Large intestine (tissue), 3 donors: ENCODE measurements around the gene EHBP1. TPM values are rescaled to one million over a fixed set of nuclear protein-coding genes. Genes with fewer than 3 reads are reported as not detected.

Experiments
- DNase-seq, 2 donors: peaks; one replicate each; pipeline versions ENCODE4 v3.0.0 to v3.0.0-alpha.2; 2013
- H3K27ac ChIP-seq: one replicate; pipeline ENCODE4 v1.5.1; 2013; ENCODE audit warnings: low read length
- H3K27me3 ChIP-seq: 2 replicates; pipeline ENCODE4 v1.6.1; 2013; ENCODE audit warnings: low read length; ENCODE audit not compliant: control insufficient read depth, insufficient read depth
- H3K36me3 ChIP-seq: 2 replicates; pipeline ENCODE4 v1.6.1; 2013; ENCODE audit warnings: low read length; ENCODE audit not compliant: control insufficient read depth, insufficient read depth
- H3K4me1 ChIP-seq: one replicate; pipeline ENCODE4 v1.6.1; 2013; ENCODE audit warnings: low read length; ENCODE audit not compliant: control insufficient read depth, insufficient read depth
- H3K4me3 ChIP-seq: one replicate; pipeline ENCODE4 v1.5.1; 2013; ENCODE audit warnings: low read length
- H3K9me3 ChIP-seq: one replicate; pipeline ENCODE4 v1.6.1; 2013; ENCODE audit warnings: mild to moderate bottlenecking, low read depth, low read length, moderate library complexity; ENCODE audit not compliant: control insufficient read depth
- WGBS: methylation state at CpG from one replicate; pipeline ENCODE4 v1.1.5; 2013; ENCODE audit warnings: low lambda C conversion rate; ENCODE audit not compliant: insufficient coverage; 5-methylcytosine and 5-hydroxymethylcytosine counted together
- polyA plus RNA-seq: library from polyadenylated mRNA; unstranded; fragments of 120-200 nt; gene quantifications from one replicate; pipeline ENCODE4 v1.2.1, GENCODE V29; 2013

The EHBP1 gene
- polyA plus RNA-seq, 1 donor, result 30.7 TPM

DNA sequence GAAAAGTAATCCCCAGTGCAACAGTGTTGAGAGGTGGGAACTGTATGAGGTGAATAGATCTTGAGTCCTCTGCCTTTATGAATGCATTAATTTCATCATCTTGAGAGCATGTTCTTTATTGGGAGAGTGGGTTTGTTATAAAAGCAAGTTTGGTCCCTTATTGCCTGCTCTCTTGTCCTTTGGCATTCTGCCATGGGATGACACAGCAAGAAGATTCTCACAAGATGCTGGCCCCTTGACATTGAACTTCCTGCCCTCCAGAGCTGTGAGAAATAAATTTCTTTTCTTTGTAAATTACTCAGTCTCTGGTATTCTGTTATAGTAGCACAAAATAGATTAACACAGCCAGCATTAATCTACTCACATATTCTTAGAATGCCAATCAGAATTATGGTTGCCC is 108.6 kb downstream of the EHBP1 start:
- Histone ChIP-seq H3K4me3 (no peak overlapping the region), H3K27me3 (no peaks in the 10 kb centered on the region), H3K4me1 (no peaks in the 10 kb centered on the region), H3K36me3 (no peaks in the 10 kb centered on the region), H3K27ac (no peak overlapping the region), H3K9me3 (no peaks in the 10 kb centered on the region)
- no peak for DNase-seq

DNA sequence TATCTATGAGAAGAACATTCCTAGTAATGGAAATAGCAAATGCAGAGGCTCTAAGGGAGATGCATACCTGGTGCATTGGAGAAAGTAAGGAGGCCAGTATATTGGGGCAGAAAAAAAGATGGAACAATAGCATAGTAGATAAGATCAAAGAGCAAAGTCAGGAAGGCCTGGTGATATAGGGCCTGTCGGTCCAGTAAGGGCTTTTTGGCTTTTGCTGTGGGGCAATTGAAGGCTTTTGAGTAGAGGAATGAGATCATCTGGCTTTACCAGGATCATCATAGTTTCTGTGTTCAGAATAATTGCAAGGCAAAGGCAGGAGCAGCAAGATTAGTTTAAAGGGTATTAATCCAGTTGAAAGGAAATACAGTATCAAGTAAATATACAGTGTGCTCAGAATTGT is 111.8 kb downstream of the EHBP1 start:
- H3K4me1 ChIP-seq, result no peaks in the 10 kb centered on the region
- DNase-seq, result no peak
- no CpG with 5 or more reads among the region's 1 CpG for WGBS
- no peaks in the 10 kb centered on the region for H3K27me3 ChIP-seq
- no peaks in the 10 kb centered on the region for H3K9me3 ChIP-seq
- no peak overlapping the region for H3K4me3 ChIP-seq
- no peak overlapping the region for H3K27ac ChIP-seq
- no peaks in the 10 kb centered on the region for H3K36me3 ChIP-seq

- H3K4me1 ChIP-seq, result no peaks in the 10 kb centered on the region
- no CpG with 5 or more reads among the region's 2 CpGs for WGBS
- H3K27me3 ChIP-seq, result no peaks in the 10 kb centered on the region
- H3K27ac ChIP-seq, result no peak overlapping the region
- no peak overlapping the region for H3K4me3 ChIP-seq
- no peaks in the 10 kb centered on the region for H3K36me3 ChIP-seq
- DNase-seq, result no peak
- no peaks in the 10 kb centered on the region for H3K9me3 ChIP-seq
Measured at GRCh38 chr2:62817995-62818713, 112.6 kb downstream of the EHBP1 start.

DNA sequence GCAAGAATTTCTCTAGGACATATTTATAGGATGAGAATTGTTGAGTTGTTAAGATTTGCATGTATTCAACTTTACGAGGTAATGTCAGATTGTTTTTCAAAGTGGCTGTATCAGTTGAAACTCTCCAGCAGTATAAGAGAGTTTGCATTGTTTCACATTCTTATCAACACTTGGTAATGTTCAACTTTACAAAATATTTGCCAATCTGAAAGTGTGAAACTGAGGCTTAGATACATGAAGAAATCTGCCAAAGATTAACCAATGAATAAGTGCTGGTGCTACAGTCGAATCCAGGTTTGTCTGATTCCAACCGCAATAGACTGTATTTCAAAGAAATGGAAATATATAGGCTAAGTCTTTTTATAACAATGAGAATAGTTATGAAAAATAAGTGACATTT is 117.0 kb downstream of the EHBP1 start:
- Histone ChIP-seq H3K36me3 (peaks cover 9% of the 10 kb centered on the region), H3K4me3 (no peak overlapping the region), H3K27ac (no peak overlapping the region), H3K4me1 (no peaks in the 10 kb centered on the region), H3K9me3 (no peaks in the 10 kb centered on the region), H3K27me3 (no peaks in the 10 kb centered on the region)
- DNase-seq, result no peak
- WGBS, result 17% methylated on average over 1 of the region's 3 CpGs

DNA sequence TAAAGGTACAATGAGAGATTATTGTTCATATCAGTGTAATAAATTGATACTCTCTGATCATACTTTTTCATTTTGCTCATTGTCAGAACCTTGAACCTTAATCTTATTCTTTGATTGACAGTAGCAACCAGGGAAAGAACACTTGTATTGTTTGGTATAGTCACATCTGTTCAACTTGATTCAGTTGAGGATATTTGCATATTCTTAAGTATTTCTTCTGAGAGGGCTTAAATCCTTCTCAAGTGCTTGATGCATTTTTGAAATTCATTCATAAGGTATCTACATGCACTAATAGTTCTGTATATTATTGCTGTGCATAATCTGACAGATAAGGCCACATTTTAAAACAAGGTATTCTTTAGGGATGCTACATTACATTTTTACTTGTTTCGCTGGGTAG is 118.9 kb downstream of the EHBP1 start:
- Histone ChIP-seq H3K4me3 (no peak overlapping the region), H3K36me3 (peaks cover 13% of the 10 kb centered on the region), H3K27me3 (no peaks in the 10 kb centered on the region), H3K27ac (no peak overlapping the region), H3K4me1 (no peaks in the 10 kb centered on the region), H3K9me3 (no peaks in the 10 kb centered on the region)
- no peak for DNase-seq
- no CpG with 5 or more reads among the region's 1 CpG for WGBS

DNA sequence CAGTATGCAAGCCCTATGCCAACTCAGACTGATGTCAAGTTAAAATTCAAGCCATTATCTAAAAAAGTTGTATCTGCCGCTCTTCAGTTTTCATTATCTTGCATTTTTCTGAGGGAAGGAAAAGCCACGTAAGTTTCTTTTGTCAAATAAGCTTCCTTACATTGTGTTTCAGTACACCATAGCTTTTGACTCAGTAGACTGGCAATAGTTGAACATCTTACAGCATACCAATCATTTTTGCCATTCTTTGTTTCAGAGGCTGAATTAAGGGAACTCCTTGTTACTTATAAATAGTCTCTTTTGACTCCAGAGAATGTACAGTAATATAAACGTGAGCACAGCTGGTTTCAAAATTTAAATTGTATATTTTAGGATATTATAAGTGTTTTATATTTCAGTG is 120.6 kb downstream of the EHBP1 start:
- no peak overlapping the region for H3K27ac ChIP-seq

GRCh38 chr2:62826953-62827675 is 121.6 kb downstream of the EHBP1 start:
- H3K9me3 ChIP-seq, result no peaks in the 10 kb centered on the region
- no peaks in the 10 kb centered on the region for H3K27me3 ChIP-seq
- no peak for DNase-seq
- no peak overlapping the region for H3K27ac ChIP-seq
- WGBS, result 100% methylated on average over 1 of the region's 4 CpGs
- no peaks in the 10 kb centered on the region for H3K4me1 ChIP-seq
- H3K4me3 ChIP-seq, result no peak overlapping the region
- peaks cover 15% of the 10 kb centered on the region for H3K36me3 ChIP-seq

More for the DNA sequence above, 120.6 kb downstream of the EHBP1 start:
- H3K27me3 ChIP-seq, result no peaks in the 10 kb centered on the region
- no peaks in the 10 kb centered on the region for H3K4me1 ChIP-seq
- no peak for DNase-seq
- 25% methylated on average over 1 of the region's 3 CpGs for WGBS
- peaks cover 13% of the 10 kb centered on the region for H3K36me3 ChIP-seq
- no peaks in the 10 kb centered on the region for H3K9me3 ChIP-seq
- no peak overlapping the region for H3K4me3 ChIP-seq

DNA sequence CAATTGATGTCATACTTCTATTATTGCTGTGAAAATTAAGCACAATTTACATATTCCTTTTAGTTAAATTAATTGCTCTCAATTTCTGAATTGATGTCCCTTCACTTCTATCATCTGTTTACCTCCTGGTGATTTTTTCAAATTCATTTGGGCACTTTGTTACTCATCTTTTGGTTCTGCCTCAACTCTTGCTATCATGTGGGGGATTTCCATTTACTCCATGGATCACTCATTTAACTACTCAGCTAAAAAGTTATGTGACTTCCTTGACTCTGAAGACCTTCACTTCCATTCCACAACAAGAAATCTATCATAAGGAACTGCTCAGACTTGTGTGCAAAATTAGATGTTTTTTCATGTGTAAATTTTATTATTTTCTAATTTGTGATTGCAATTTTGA is 126.2 kb downstream of the EHBP1 start:
- no peak for DNase-seq
- H3K27ac ChIP-seq, result no peak overlapping the region
- no peaks in the 10 kb centered on the region for H3K4me1 ChIP-seq
- H3K27me3 ChIP-seq, result no peaks in the 10 kb centered on the region
- peaks cover 27% of the 10 kb centered on the region for H3K36me3 ChIP-seq
- no peak overlapping the region for H3K4me3 ChIP-seq
- H3K9me3 ChIP-seq, result peaks cover 8% of the 10 kb centered on the region

- H3K4me1 ChIP-seq, result no peaks in the 10 kb centered on the region
- no peaks in the 10 kb centered on the region for H3K27me3 ChIP-seq
- H3K4me3 ChIP-seq, result no peak overlapping the region
- DNase-seq, result no peak
- H3K36me3 ChIP-seq, result peaks cover 2% of the 10 kb centered on the region
- H3K9me3 ChIP-seq, result no peaks in the 10 kb centered on the region
- H3K27ac ChIP-seq, result no peak overlapping the region
- WGBS, result no CpG with 5 or more reads among the region's 1 CpG
Measured at GRCh38 chr2:62844311-62845090, 139.0 kb downstream of the EHBP1 start.

- Histone ChIP-seq H3K4me1 (no peaks in the 10 kb centered on the region), H3K27ac (no peak overlapping the region), H3K4me3 (no peak overlapping the region), H3K9me3 (no peaks in the 10 kb centered on the region), H3K27me3 (no peaks in the 10 kb centered on the region), H3K36me3 (peaks cover 2% of the 10 kb centered on the region)
- no peak for DNase-seq
Measured at GRCh38 chr2:62845256-62845655, 139.7 kb downstream of the EHBP1 start.
